ENCODE measurements around the gene PIK3C2G. TPM values are rescaled to one million over a fixed set of nuclear protein-coding genes. Genes with fewer than 3 reads are reported as not detected.
"Not testable (repeated sequence)": the region's sequence is repeated elsewhere in the genome, so short reads cannot be mapped to it uniquely, and the experiment has no call there.

PIK3C2G gene
- polyA plus RNA-seq, 3 donors, result not detected

DNA sequence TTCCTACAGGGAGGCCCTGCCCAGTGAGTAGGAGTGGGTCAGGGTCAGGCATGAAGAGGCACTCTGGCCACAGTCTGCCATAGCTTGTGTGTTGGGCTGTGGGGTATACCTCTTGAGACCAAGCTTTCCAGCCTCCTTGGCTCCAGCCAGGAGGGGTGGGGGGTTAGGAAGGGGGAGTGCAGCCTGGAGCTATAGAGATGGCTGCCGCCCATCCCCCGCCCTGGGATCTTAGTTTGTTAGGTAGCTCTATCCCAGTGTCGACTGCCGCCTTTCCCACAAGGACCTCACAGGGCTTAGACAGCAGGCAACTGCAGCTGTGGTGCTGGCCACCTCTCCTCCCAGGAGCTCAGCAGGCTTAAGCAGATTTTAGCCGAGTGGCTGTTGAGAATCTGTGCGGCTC is 260.1 kb downstream of the PIK3C2G start:
- H2AFZ ChIP-seq (ENCODE audit: insufficient read depth, low read depth, low read length, poor library complexity, severe bottlenecking), result no peak overlapping the region
- H3K4me3 ChIP-seq (replicated peaks in 1 of 3; ENCODE audit: low read depth in 2 of 3, low read length in 3 of 3), result no peak overlapping the region
- no peak overlapping the region for H3K27ac ChIP-seq (ENCODE audit: low read depth in 1 of 2, low read length in 2 of 2)
- intact Hi-C loops (cut with micrococcal nuclease), result no loop called here
- no peaks in the 10 kb centered on the region for H3K79me2 ChIP-seq (ENCODE audit: insufficient read depth, low read length)
- no peaks in the 10 kb centered on the region for H3K4me1 ChIP-seq (ENCODE audit: control insufficient read depth in 1 of 2, insufficient read depth in 2 of 2, low read length in 2 of 2)
- 100% methylated on average over 2 of the region's 6 CpGs for WGBS (ENCODE audit: insufficient coverage)
- H3K36me3 Mint-ChIP-seq, result no peaks in the 10 kb centered on the region
- H4K20me1 ChIP-seq (ENCODE audit: insufficient read depth, low read length), result no peaks in the 10 kb centered on the region
- H3K4me1 Mint-ChIP-seq, result no peaks in the 10 kb centered on the region
- no peaks in the 10 kb centered on the region for H3K27me3 ChIP-seq (ENCODE audit: control insufficient read depth in 2 of 2, insufficient read depth in 2 of 2, low read length in 2 of 2)
- peaks cover 32 to 33% of the 10 kb centered on the region in 2 donors for H3K9me3 ChIP-seq (replicated peaks in 1 of 2; ENCODE audit: control insufficient read depth in 1 of 2, insufficient read depth in 1 of 2, low read length in 2 of 2)
- no peak for DNase-seq
- TF ChIP-seq, protein P1, sequence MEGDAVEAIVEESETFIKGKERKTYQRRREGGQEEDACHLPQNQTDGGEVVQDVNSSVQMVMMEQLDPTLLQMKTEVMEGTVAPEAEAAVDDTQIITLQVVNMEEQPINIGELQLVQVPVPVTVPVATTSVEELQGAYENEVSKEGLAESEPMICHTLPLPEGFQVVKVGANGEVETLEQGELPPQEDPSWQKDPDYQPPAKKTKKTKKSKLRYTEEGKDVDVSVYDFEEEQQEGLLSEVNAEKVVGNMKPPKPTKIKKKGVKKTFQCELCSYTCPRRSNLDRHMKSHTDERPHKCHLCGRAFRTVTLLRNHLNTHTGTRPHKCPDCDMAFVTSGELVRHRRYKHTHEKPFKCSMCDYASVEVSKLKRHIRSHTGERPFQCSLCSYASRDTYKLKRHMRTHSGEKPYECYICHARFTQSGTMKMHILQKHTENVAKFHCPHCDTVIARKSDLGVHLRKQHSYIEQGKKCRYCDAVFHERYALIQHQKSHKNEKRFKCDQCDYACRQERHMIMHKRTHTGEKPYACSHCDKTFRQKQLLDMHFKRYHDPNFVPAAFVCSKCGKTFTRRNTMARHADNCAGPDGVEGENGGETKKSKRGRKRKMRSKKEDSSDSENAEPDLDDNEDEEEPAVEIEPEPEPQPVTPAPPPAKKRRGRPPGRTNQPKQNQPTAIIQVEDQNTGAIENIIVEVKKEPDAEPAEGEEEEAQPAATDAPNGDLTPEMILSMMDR (IDR thresholded peaks at IDR 0.05), result no peak
- H3K9me3 Mint-ChIP-seq, result peaks cover 17 to 38% (median 35%) of the 10 kb centered on the region in 7 donors
- no peak overlapping the region for H3K9ac ChIP-seq (ENCODE audit: insufficient read depth, low read length, poor library complexity, severe bottlenecking)
- H3K27me3 Mint-ChIP-seq (ENCODE audit: low read depth in 3 of 3), result no peaks in the 10 kb centered on the region
- H3K27ac Mint-ChIP-seq, result no peak overlapping the region
- H3K4me3 Mint-ChIP-seq, result no peak overlapping the region
- no peak overlapping the region for H3K4me2 ChIP-seq (replicated peaks; ENCODE audit: extremely low read depth, low read length, poor library complexity, severe bottlenecking)
- no peaks in the 10 kb centered on the region for H3K36me3 ChIP-seq (replicated peaks in 1 of 2; ENCODE audit: control insufficient read depth in 1 of 2, insufficient read depth in 2 of 2, low read length in 2 of 2)

DNA sequence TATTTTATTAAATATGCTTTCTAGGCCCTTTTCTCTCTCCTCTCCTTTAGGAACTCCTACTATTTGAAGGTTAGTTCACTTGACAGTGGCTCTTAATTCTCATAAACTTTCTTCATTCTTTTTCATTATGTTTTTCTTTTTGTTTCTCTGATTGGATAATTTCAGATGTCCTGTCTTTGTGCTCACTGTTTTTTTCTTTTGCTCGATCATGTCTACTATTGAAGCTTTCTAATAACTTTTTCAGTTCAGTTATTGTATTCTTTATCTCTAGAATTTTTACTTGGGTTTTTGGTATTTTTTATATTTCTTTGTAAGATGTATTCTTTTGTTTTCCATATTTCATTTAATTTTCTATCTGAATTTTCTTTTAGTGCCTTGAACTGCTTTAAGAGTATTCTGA is 261.5 kb downstream of the PIK3C2G start:
- Mint-ChIP-seq H3K27ac (no peak overlapping the region), H3K9me3 (peaks cover 17 to 38% (median 33%) of the 10 kb centered on the region in 7 donors), H3K36me3 (no peaks in the 10 kb centered on the region), H3K4me3 (no peak overlapping the region), H3K27me3 (ENCODE audit: low read depth in 3 of 3) (no peaks in the 10 kb centered on the region), H3K4me1 (no peaks in the 10 kb centered on the region)
- H3K79me2 ChIP-seq (ENCODE audit: insufficient read depth, low read length), result no peaks in the 10 kb centered on the region
- H3K4me1 ChIP-seq (ENCODE audit: control insufficient read depth in 1 of 2, insufficient read depth in 2 of 2, low read length in 2 of 2), result no peaks in the 10 kb centered on the region
- no peaks in the 10 kb centered on the region for H3K36me3 ChIP-seq (replicated peaks in 1 of 2; ENCODE audit: control insufficient read depth in 1 of 2, insufficient read depth in 2 of 2, low read length in 2 of 2)
- peaks cover 32 to 33% of the 10 kb centered on the region in 2 donors for H3K9me3 ChIP-seq (replicated peaks in 1 of 2; ENCODE audit: control insufficient read depth in 1 of 2, insufficient read depth in 1 of 2, low read length in 2 of 2)
- H2AFZ ChIP-seq (ENCODE audit: insufficient read depth, low read depth, low read length, poor library complexity, severe bottlenecking), result no peak overlapping the region
- H3K4me2 ChIP-seq (replicated peaks; ENCODE audit: extremely low read depth, low read length, poor library complexity, severe bottlenecking), result no peak overlapping the region
- H4K20me1 ChIP-seq (ENCODE audit: insufficient read depth, low read length), result no peaks in the 10 kb centered on the region
- TF ChIP-seq, protein P1 (IDR thresholded peaks at IDR 0.05), result no peak
- no peak overlapping the region for H3K9ac ChIP-seq (ENCODE audit: insufficient read depth, low read length, poor library complexity, severe bottlenecking)
- no CpG with 5 or more reads among the region's 1 CpG for WGBS (ENCODE audit: insufficient coverage)
- H3K27ac ChIP-seq (ENCODE audit: low read depth in 1 of 2, low read length in 2 of 2), result no peak overlapping the region
- no peak for DNase-seq
- intact Hi-C loops (cut with micrococcal nuclease), result no loop called here
- H3K4me3 ChIP-seq (replicated peaks in 1 of 3; ENCODE audit: low read depth in 2 of 3, low read length in 3 of 3), result no peak overlapping the region
- no peaks in the 10 kb centered on the region for H3K27me3 ChIP-seq (ENCODE audit: control insufficient read depth in 2 of 2, insufficient read depth in 2 of 2, low read length in 2 of 2)

DNA sequence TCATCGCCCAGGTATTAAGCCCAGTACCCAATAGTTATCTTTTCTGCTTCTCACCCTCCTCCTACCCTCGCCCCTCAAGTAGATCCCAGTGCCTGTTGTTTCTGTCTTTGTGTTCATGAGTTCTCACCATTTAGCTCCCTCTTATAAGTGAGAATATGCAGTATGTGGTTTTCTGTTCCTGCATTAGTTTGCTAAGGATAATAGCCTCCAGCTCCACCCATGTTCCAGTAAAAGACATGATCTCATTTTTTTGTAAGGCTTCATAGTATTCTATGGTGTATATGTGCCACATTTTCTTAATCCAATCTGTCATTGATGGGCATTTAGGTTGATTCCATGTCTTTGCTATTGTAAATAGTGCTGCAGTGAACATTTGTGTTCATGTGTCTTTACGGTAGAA is 281.2 kb downstream of the PIK3C2G start:
- H3K27ac Mint-ChIP-seq; H3K4me2 ChIP-seq (replicated peaks; ENCODE audit: extremely low read depth, low read length, poor library complexity, severe bottlenecking); H3K4me1 Mint-ChIP-seq; H4K20me1 ChIP-seq (ENCODE audit: insufficient read depth, low read length); H3K27me3 Mint-ChIP-seq (ENCODE audit: low read depth in 3 of 3); H3K4me3 ChIP-seq (replicated peaks in 1 of 3; ENCODE audit: low read depth in 2 of 3, low read length in 3 of 3); H3K36me3 ChIP-seq (replicated peaks in 1 of 2; ENCODE audit: control insufficient read depth in 1 of 2, insufficient read depth in 2 of 2, low read length in 2 of 2); DNase-seq; H3K4me1 ChIP-seq (ENCODE audit: control insufficient read depth in 1 of 2, insufficient read depth in 2 of 2, low read length in 2 of 2); H3K4me3 Mint-ChIP-seq; H2AFZ ChIP-seq (ENCODE audit: insufficient read depth, low read depth, low read length, poor library complexity, severe bottlenecking); H3K79me2 ChIP-seq (ENCODE audit: insufficient read depth, low read length); intact Hi-C loops (cut with micrococcal nuclease); H3K9ac ChIP-seq (ENCODE audit: insufficient read depth, low read length, poor library complexity, severe bottlenecking); H3K9me3 ChIP-seq (replicated peaks in 1 of 2; ENCODE audit: control insufficient read depth in 1 of 2, insufficient read depth in 1 of 2, low read length in 2 of 2); H3K36me3 Mint-ChIP-seq; H3K27ac ChIP-seq (ENCODE audit: low read depth in 1 of 2, low read length in 2 of 2); H3K9me3 Mint-ChIP-seq; H3K27me3 ChIP-seq (ENCODE audit: control insufficient read depth in 2 of 2, insufficient read depth in 2 of 2, low read length in 2 of 2): not testable (repeated sequence)
- no CpG with 5 or more reads among the region's 3 CpGs for WGBS (ENCODE audit: insufficient coverage)

All from CD14-positive monocyte (primary cell).